Heart right ventricle (tissue), 16 donors: ENCODE results near the gene SYNPO2. TPM values are rescaled to one million over a fixed set of nuclear protein-coding genes. Genes with fewer than 3 reads are reported as not detected.
A peak's percentile ranks its signal among the peaks of the same experiment; 100 is the strongest.

Experiments
- ATAC-seq, 8 donors: fragments of 200-7000 bp; cut with Tn5 transposase; one replicate each; pipeline ENCODE4 v1.9.1; 2020; ENCODE audit warnings: mild to moderate bottlenecking in 8 of 8, moderate library complexity in 8 of 8, moderate number of reproducible peaks in 1 of 8
- DNase-seq, 2 donors: peaks; one replicate each; pipeline ENCODE4 v3.0.0-alpha.2; 2020
- H3K27ac ChIP-seq, 10 donors: fragments of 200-600 bp; sonication (generic) in 2 of 10; one replicate each; pipeline versions ENCODE4 v1.5.0 to v1.8.0; 2020 to 2022; ENCODE audit warnings: mild to moderate bottlenecking in 3 of 10
- H3K27me3 ChIP-seq, 7 donors: fragments of 200-600 bp; one replicate each; pipeline ENCODE4 v1.8.0; 2021 to 2022; ENCODE audit warnings: mild to moderate bottlenecking in 2 of 7
- H3K36me3 ChIP-seq, 9 donors: fragments of 200-600 bp; sonication (generic) in 1 of 9; one replicate each; pipeline versions ENCODE4 v1.5.0 to v1.8.0; 2020 to 2022; ENCODE audit warnings: mild to moderate bottlenecking in 2 of 9
- H3K4me1 ChIP-seq, 9 donors: fragments of 200-600 bp; sonication (generic) in 1 of 9; one replicate each; pipeline versions ENCODE4 v1.5.0 to v1.8.0; 2020 to 2022; ENCODE audit warnings: mild to moderate bottlenecking in 4 of 9
- H3K4me3 ChIP-seq, 10 donors: fragments of 200-600 bp; sonication (generic) in 2 of 10; one replicate each; pipeline versions ENCODE4 v1.5.0 to v1.8.0; 2020 to 2022; ENCODE audit warnings: mild to moderate bottlenecking in 7 of 10, moderate library complexity in 2 of 10
- H3K9me3 ChIP-seq, 11 donors: fragments of 200-600 bp in 10 of 11; sonication (generic) in 2 of 11; one replicate each; pipeline versions ENCODE4 v1.5.0 to v1.8.0; 2013 to 2022; ENCODE audit warnings: mild to moderate bottlenecking in 2 of 11, control low read depth in 1 of 11, moderate library complexity in 1 of 11
- WGBS, 2 donors: extraction: QIAGEN DNeasy Blood & Tissue Kit; methylation state at CpG; one replicate each; pipeline ENCODE4 v1.1.7; 2013; ENCODE audit warnings: inconsistent platforms in 1 of 2; 5-methylcytosine and 5-hydroxymethylcytosine counted together
- intact Hi-C, 10 donors: fragments of 100-400 bp; cut with DNase I; formaldehyde crosslinking; loops; one replicate each; pipeline versions ENCODE4 v1.11.1 to v1.14.2; 2022
- polyA plus RNA-seq, 2 donors: library from polyadenylated mRNA; stranded (reverse); fragments of 200-250 nt; gene quantifications; one replicate each; pipeline ENCODE4 v1.2.3, GENCODE V29; 2013
- total RNA-seq, 10 donors: library from RNA; stranded (reverse); fragmentation: NEBNext Ultra II Directional in 3 of 10; extraction: Animal tissue kit (Norgen Biotek cat#: 25700) in 3 of 10; gene quantifications; one replicate each; pipeline versions ENCODE4 v1.2.1 to v1.2.4, GENCODE V29; 2021 to 2023
- TF ChIP-seq, protein P1 (sequence below), 9 donors: fragments of 200-600 bp; sonication (generic) in 2 of 9; IDR thresholded peaks; one replicate each; pipeline versions ENCODE4 v1.5.0 to v1.8.0; 2021 to 2022; ENCODE audit warnings: antibody characterized with exemption in 9 of 9, mild to moderate bottlenecking in 5 of 9, moderate library complexity in 1 of 9
- donor health status: Arrhythmogenic right ventricular cardiomyopathy.
- donor health status: ischemic (EF 13 %, LVEDD 7.1; RV severe dilation, severe dysfunction).
- donor health status: healthy with polysubstance abuse.
- donor health status: DM: no; HTN: yes; CAD: no.
- donor health status: DM: no; HTN: no; CAD: no.
- donor health status: ischemic (EF 25% LVEDD 6.9; RV normal size, moderate dysfunction).
- donor health status: ischemic (EF 25% LVEDD 5.7; RV mildly dilated, moderate dysfunction).
- donor health status: healthy.
- donor health status: DM: yes; HTN: yes; CAD: no.
- donor health status: Ischemic cardiomyopathy.
- donor health status: ischemic (EF 35%, LVEDD 5.7; RV mildly dilated, moderate dysfunction).
- donor health status: nonischemic (EF 11% LVEDD 7.7; RV severe dilation, severe dysfunction).
- donor health status: DM: yes; HTN: yes; CAD: no.
- donor health status: PGD.
- donor health status: ischemic (EF 29% LVEDD 5.4; RV normal size, mild dysfunction).
- donor health status: nonischemic (EF 23%, LVEDD 6.1; RV moderate dilation, normal function).

SYNPO2 gene
- total and polyA plus RNA-seq, 12 donors, result 27.5 to 405 (median 244) TPM

DNA sequence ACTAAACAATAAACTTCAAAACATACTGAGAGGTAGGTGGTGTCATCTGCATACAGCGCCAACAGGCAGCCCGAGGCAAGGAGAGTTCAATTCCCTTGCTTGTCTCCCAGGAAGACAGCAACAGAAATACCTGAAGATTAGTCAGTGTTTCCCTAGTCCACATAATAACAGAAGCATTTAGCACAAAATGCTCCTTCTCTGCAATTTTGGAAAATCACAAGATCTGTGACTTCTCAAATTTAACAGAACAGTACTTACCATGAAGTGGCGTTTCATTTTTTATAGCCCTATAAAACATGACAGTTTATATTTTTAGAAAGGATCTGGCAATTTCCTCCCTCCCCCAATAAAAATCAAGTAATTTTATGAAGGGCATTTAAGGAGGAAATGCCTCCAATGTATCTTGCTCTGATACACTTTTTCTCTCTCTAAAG lies 179.9 kb downstream of the SYNPO2 start:
- DNase-seq (no peak), ATAC-seq (no peak)
- H3K27ac ChIP-seq, result no peak overlapping the region
- H3K4me3 ChIP-seq, result no peak overlapping the region
- no peaks in the 10 kb centered on the region for H3K27me3 ChIP-seq
- TF ChIP-seq, protein P1, sequence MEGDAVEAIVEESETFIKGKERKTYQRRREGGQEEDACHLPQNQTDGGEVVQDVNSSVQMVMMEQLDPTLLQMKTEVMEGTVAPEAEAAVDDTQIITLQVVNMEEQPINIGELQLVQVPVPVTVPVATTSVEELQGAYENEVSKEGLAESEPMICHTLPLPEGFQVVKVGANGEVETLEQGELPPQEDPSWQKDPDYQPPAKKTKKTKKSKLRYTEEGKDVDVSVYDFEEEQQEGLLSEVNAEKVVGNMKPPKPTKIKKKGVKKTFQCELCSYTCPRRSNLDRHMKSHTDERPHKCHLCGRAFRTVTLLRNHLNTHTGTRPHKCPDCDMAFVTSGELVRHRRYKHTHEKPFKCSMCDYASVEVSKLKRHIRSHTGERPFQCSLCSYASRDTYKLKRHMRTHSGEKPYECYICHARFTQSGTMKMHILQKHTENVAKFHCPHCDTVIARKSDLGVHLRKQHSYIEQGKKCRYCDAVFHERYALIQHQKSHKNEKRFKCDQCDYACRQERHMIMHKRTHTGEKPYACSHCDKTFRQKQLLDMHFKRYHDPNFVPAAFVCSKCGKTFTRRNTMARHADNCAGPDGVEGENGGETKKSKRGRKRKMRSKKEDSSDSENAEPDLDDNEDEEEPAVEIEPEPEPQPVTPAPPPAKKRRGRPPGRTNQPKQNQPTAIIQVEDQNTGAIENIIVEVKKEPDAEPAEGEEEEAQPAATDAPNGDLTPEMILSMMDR (IDR thresholded peaks at IDR 0.05), result no peak
- intact Hi-C loops, result no loop called here
- peaks cover 0 to 6% (median 0%) of the 10 kb centered on the region in 11 donors for H3K9me3 ChIP-seq
- H3K36me3 ChIP-seq, result no peaks in the 10 kb centered on the region
- 61 to 79% methylated on average over 3 of the region's 3 CpGs for WGBS, 2 donors
- peaks cover 0 to 9% (median 0%) of the 10 kb centered on the region in 9 donors for H3K4me1 ChIP-seq

DNA sequence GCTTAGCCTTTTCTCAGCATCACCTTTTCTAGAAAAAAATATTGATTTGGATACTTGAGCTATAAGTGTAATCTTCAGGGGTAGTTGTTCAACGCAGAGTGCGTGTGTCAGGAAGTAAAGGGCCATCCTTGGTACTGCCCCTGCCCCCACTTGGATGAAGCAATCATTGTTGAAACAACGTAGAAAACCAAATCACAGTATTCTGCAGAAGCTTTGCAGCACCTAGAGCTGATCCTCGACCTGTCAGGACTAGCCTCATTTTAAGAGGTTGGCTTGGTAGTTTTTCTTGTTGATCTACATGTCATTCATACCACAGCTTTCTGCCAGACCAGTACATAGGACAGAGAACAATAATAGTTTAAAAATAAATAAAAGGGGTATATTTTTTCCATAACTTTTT lies 181.6 kb downstream of the SYNPO2 start:
- no peak overlapping the region for H3K27ac ChIP-seq
- peaks cover 0 to 9% (median 0%) of the 10 kb centered on the region in 9 donors for H3K4me1 ChIP-seq
- WGBS, 2 donors, result 77 to 83% methylated on average over 4 of the region's 4 CpGs
- DNase-seq (no peak), ATAC-seq (no peak)
- intact Hi-C loops, result no loop called here
- no peaks in the 10 kb centered on the region for H3K27me3 ChIP-seq
- no peaks in the 10 kb centered on the region for H3K36me3 ChIP-seq
- TF ChIP-seq, protein P1 (IDR thresholded peaks at IDR 0.05), result no peak
- no peak overlapping the region for H3K4me3 ChIP-seq
- H3K9me3 ChIP-seq, result peaks cover 0 to 6% (median 0%) of the 10 kb centered on the region in 11 donors

DNA sequence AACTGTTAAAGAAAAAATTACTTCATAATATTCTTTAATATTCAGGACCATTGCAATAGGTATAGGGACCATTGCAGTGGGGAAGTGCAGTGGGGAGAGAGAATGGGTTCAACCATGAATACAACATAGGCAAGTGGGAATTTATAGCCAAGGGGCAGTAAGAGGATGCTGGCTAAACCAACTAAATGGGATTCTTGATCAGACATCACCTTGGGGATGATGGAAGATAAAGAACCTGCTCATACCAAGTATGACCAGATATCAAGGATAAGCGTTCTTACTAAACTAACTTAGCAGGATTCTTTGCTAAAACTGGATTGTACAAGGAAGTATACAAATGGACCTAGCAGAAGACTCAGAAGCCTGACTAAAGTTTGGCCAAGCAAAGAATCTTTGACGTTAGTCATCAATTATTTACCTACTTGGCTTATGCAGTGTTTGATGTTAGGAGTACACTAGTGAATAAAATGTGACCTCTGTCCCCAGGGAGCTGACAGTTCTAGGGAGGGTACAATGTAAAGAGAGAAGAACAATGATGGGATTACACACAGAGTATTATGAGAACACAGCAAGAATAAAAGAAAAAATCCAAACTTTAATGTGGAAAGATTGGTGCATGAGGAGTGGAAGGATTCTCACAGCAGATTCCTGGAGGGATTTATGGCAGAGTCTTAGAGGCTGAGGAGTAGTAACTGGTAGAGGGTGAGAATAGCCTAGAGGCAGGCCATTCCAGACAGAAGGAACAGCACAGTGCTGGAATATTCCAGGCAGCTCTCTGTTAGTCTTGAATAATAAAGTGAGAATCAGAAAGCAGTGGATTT lies 192.3 kb downstream of the SYNPO2 start:
- Histone ChIP-seq H3K27ac (peak overlapping the region in 6 of 10 donors; percentile 10 to 70 (median 38)), H3K9me3 (peaks cover 0 to 14% (median 0%) of the 10 kb centered on the region in 11 donors), H3K27me3 (no peaks in the 10 kb centered on the region), H3K4me1 (peaks cover 0 to 16% (median 8%) of the 10 kb centered on the region in 9 donors), H3K4me3 (no peak overlapping the region), H3K36me3 (no peaks in the 10 kb centered on the region)
- intact Hi-C loops, result loop anchor here in 3 of 10 donors (5.0 to 10.0 kb wide), 4 partner anchors 34 to 204 kb away; partner anchors contain the start of gene MYOZ2 (in 1 of the 3)
- TF ChIP-seq, protein P1 (IDR thresholded peaks at IDR 0.05), result no peak
- DNase-seq (no peak), ATAC-seq (peak in 3 of 8 donors; percentile 23 to 56 (median 33))
- WGBS, 2 donors, result 74 to 83% methylated on average over 2 of the region's 2 CpGs

DNA sequence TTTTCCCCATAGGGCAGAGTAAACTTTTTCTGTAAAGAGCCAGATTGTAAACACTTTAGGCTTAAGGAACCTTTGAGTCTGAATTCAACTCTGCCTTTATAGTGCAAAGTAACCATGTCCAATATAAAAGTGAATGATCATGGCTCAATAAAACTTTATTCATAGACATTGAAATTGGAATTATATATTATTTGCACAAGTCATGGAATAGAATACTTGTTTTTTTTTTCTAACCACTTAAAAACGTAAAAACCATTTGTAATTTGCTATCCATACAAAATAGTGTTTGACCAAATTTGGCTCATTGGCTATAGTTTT lies 192.8 kb downstream of the SYNPO2 start:
- Histone ChIP-seq H3K4me1 (peaks cover 0 to 17% (median 8%) of the 10 kb centered on the region in 9 donors), H3K4me3 (no peak overlapping the region), H3K36me3 (no peaks in the 10 kb centered on the region), H3K27me3 (no peaks in the 10 kb centered on the region), H3K27ac (peak overlapping the region in 8 of 10 donors; percentile 10 to 70 (median 38)), H3K9me3 (peaks cover 0 to 14% (median 0%) of the 10 kb centered on the region in 11 donors)
- no peak for DNase-seq
- 64 to 71% methylated on average over 1 of the region's 1 CpG for WGBS, 2 donors
- TF ChIP-seq, protein P1 (IDR thresholded peaks at IDR 0.05), result no peak
- no peak for ATAC-seq
- intact Hi-C loops, result loop anchor here in 3 of 10 donors (5.0 to 10.0 kb wide), 4 partner anchors 34 to 203 kb away; partner anchors contain the start of gene MYOZ2 (in 1 of the 3)
